IMR-90 (cell line): ENCODE data around the gene NOS2. TPM values are rescaled to one million over a fixed set of nuclear protein-coding genes. Genes with fewer than 3 reads are reported as not detected.

Experiments used
- ATAC-seq: fragments of 200-7000 bp; cut with Tn5 transposase; 2 replicates; pipeline ENCODE4 v1.9.1; 2020; ENCODE audit warnings: low read depth, mild to moderate bottlenecking, moderate library complexity
- BruUV-seq: library from RNA; stranded (reverse); fragments of 400-500 nt; replicated peaks from 2 replicates; lab custom pipeline; 2021; lab: Mats Ljungman, UMichigan
- CTCF ChIA-PET: fragments of 300-600 bp; formaldehyde crosslinking; extraction: SDS; loops from one replicate; lab custom pipeline; 2021; ENCODE audit warnings: antibody characterized with exemption; lab: Yijun Ruan, JAX
- POLR2A ChIA-PET: fragments of 300-600 bp; sonication (Branson Sonifier 250); formaldehyde crosslinking; loops from one replicate; lab custom pipeline; 2022; ENCODE audit warnings: antibody characterized with exemption; ENCODE audit not compliant: unreplicated experiment; lab: Charles Lee
- DNase-seq: peaks from one replicate; pipeline ENCODE4 v3.0.0; 2013
- H2AFZ ChIP-seq: replicated peaks from 2 replicates; pipeline ENCODE3; 2013; ENCODE audit warnings: low read length, mild to moderate bottlenecking; ENCODE audit not compliant: poor library complexity
- H2AK5ac ChIP-seq: 2 replicates; pipeline ENCODE4 v1.6.1; 2013; ENCODE audit warnings: low read depth, low read length, inconsistent platforms
- H2AK9ac ChIP-seq: replicated peaks from 2 replicates; pipeline ENCODE3; 2013; ENCODE audit warnings: mild to moderate bottlenecking, low read depth, low read length, moderate library complexity; ENCODE audit not compliant: poor library complexity
- H2BK120ac ChIP-seq: 2 replicates; pipeline ENCODE4 v1.6.1; 2013; ENCODE audit warnings: low read depth, low read length, inconsistent platforms
- H2BK15ac ChIP-seq: 3 replicates; pipeline ENCODE4 v1.6.1; 2013; ENCODE audit warnings: low read depth, low read length, inconsistent platforms
- H2BK20ac ChIP-seq: 2 replicates; pipeline ENCODE4 v1.6.1; 2013; ENCODE audit warnings: low read depth, mild to moderate bottlenecking, inconsistent platforms, low read length, moderate library complexity
- H2BK5ac ChIP-seq: 2 replicates; pipeline ENCODE4 v1.6.1; 2013; ENCODE audit warnings: mild to moderate bottlenecking, low read depth, low read length, inconsistent platforms; ENCODE audit not compliant: poor library complexity, severe bottlenecking
- H3K14ac ChIP-seq: replicated peaks from 2 replicates; pipeline ENCODE4 v1.6.1; 2013; ENCODE audit warnings: low read depth, low read length, inconsistent platforms
- H3K18ac ChIP-seq: 2 replicates; pipeline ENCODE4 v1.6.1; 2013; ENCODE audit warnings: low read depth, low read length, control low read depth
- H3K23ac ChIP-seq: 2 replicates; pipeline ENCODE4 v1.6.1; 2013; ENCODE audit warnings: low read depth, low read length, inconsistent platforms
- H3K27ac ChIP-seq: 2 replicates; pipeline ENCODE4 v1.5.1; 2013; ENCODE audit warnings: mild to moderate bottlenecking, control low read depth, low read length; ENCODE audit not compliant: insufficient read depth
- H3K27me3 ChIP-seq: 2 replicates; pipeline ENCODE4 v1.6.1; 2013; ENCODE audit warnings: low read length; ENCODE audit not compliant: control insufficient read depth, insufficient read depth
- H3K36me3 ChIP-seq: 2 replicates; pipeline ENCODE4 v1.6.1; 2013; ENCODE audit warnings: low read length, mixed read lengths; ENCODE audit not compliant: control insufficient read depth, insufficient read depth
- H3K4ac ChIP-seq: 2 replicates; pipeline ENCODE4 v1.6.1; 2013; ENCODE audit warnings: low read depth, low read length, inconsistent platforms
- H3K4me1 ChIP-seq: 2 replicates; pipeline ENCODE4 v1.6.1; 2013; ENCODE audit warnings: low read length, mixed read lengths; ENCODE audit not compliant: control insufficient read depth, insufficient read depth
- H3K4me2 ChIP-seq: 2 replicates; pipeline ENCODE4 v1.6.1; 2013; ENCODE audit warnings: low read depth, mild to moderate bottlenecking, control low read depth, low read length, moderate library complexity
- H3K4me3 ChIP-seq: 2 replicates; pipeline ENCODE4 v1.5.1; 2013; ENCODE audit warnings: low read depth, mild to moderate bottlenecking, control low read depth, low read length, moderate library complexity; ENCODE audit not compliant: insufficient read depth
- H3K56ac ChIP-seq: 2 replicates; pipeline ENCODE4 v1.6.1; 2013; ENCODE audit warnings: low read length, inconsistent platforms; ENCODE audit not compliant: insufficient read depth; ENCODE audit errors: extremely low read depth
- H3K79me1 ChIP-seq, 2 experiments: 2 replicates each; pipeline ENCODE4 v1.6.1; 2013; ENCODE audit warnings: low read length in 2 of 2, inconsistent platforms in 1 of 2, low read depth in 1 of 2
- H3K9ac ChIP-seq: 2 replicates; pipeline ENCODE4 v1.6.1; 2013; ENCODE audit warnings: low read depth, low read length, control low read depth
- H3K9me1 ChIP-seq: 2 replicates; pipeline ENCODE4 v1.6.1; 2013; ENCODE audit warnings: low read length, inconsistent platforms; ENCODE audit not compliant: insufficient read depth
- H3K9me3 ChIP-seq: 2 replicates; pipeline ENCODE4 v1.6.1; 2013; ENCODE audit warnings: low read length; ENCODE audit not compliant: control insufficient read depth, insufficient read depth
- H4K20me1 ChIP-seq: 2 replicates; pipeline ENCODE4 v1.6.1; 2013; ENCODE audit warnings: low read length, inconsistent platforms; ENCODE audit not compliant: insufficient read depth
- H4K5ac ChIP-seq: 2 replicates; pipeline ENCODE4 v1.6.1; 2013; ENCODE audit warnings: mild to moderate bottlenecking, low read depth, low read length, control low read depth
- H4K8ac ChIP-seq, 2 experiments: 2 replicates each; pipeline ENCODE4 v1.6.1; 2013; ENCODE audit warnings: low read depth in 2 of 2, low read length in 2 of 2, control low read depth in 1 of 2, inconsistent platforms in 1 of 2
- H4K91ac ChIP-seq: 2 replicates; pipeline ENCODE4 v1.6.1; 2013; ENCODE audit warnings: low read depth, low read length, inconsistent platforms; ENCODE audit not compliant: insufficient read depth
- BHLHE40 ChIP-seq: fragments of 150-350 bp; IDR thresholded peaks from 2 replicates; pipeline ENCODE4 v1.6.1; 2016; ENCODE audit warnings: mild to moderate bottlenecking, low read depth, low read length
- CEBPB ChIP-seq: IDR thresholded peaks from 2 replicates; pipeline ENCODE4 v1.6.1; 2012; ENCODE audit warnings: low read depth, low read length, improper control_type of control experiment
- CHD1 ChIP-seq: IDR thresholded peaks from 2 replicates; pipeline ENCODE4 v1.6.1; 2012; ENCODE audit warnings: low read depth, low read length, improper control_type of control experiment
- CTCF ChIP-seq: conservative IDR thresholded peaks from 2 replicates; pipeline ENCODE4 v1.5.1; 2012; ENCODE audit warnings: mild to moderate bottlenecking, low read depth, low read length, improper control_type of control experiment
- ELK1 ChIP-seq: fragments of 150-350 bp; IDR thresholded peaks from 2 replicates; pipeline ENCODE4 v1.6.1; 2016; ENCODE audit warnings: low read depth, mild to moderate bottlenecking, low read length, moderate library complexity, borderline replicate concordance
- FOS ChIP-seq: fragments of 150-350 bp; IDR thresholded peaks from 2 replicates; pipeline ENCODE4 v1.6.1; 2016; ENCODE audit warnings: low read depth, low read length
- MAFK ChIP-seq: IDR thresholded peaks from 2 replicates; pipeline ENCODE4 v1.6.1; 2012; ENCODE audit warnings: low read depth, low read length, improper control_type of control experiment
- MAZ ChIP-seq: IDR thresholded peaks from 2 replicates; pipeline ENCODE4 v1.6.1; 2012; ENCODE audit warnings: low read depth, mild to moderate bottlenecking, low read length, improper control_type of control experiment, moderate library complexity, borderline replicate concordance
- NFE2L2 ChIP-seq: fragments of 150-350 bp; IDR thresholded peaks from 2 replicates; pipeline ENCODE4 v1.6.1; 2016; ENCODE audit warnings: low read depth, mild to moderate bottlenecking, low read length
- POLR2A ChIP-seq: IDR thresholded peaks from 2 replicates; pipeline ENCODE4 v1.6.1; 2012; ENCODE audit warnings: mild to moderate bottlenecking, low read depth, low read length
- RAD21 ChIP-seq: IDR thresholded peaks from 2 replicates; pipeline ENCODE4 v1.6.1; 2012; ENCODE audit warnings: low read length, improper control_type of control experiment
- RCOR1 ChIP-seq: IDR thresholded peaks from 2 replicates; pipeline ENCODE4 v1.6.1; 2012; ENCODE audit warnings: mild to moderate bottlenecking, low read length, improper control_type of control experiment; ENCODE audit not compliant: insufficient replicate concordance
- RFX5 ChIP-seq: IDR thresholded peaks from 2 replicates; pipeline ENCODE4 v1.8.0; 2012; ENCODE audit warnings: low read depth, mild to moderate bottlenecking, low read length, moderate library complexity
- SMC3 ChIP-seq: fragments of 150-350 bp; IDR thresholded peaks from 2 replicates; pipeline ENCODE4 v1.6.1; 2016; ENCODE audit warnings: low read depth, mild to moderate bottlenecking, antibody characterized with exemption, low read length, moderate library complexity
- USF2 ChIP-seq: fragments of 150-350 bp; IDR thresholded peaks from 2 replicates; pipeline ENCODE4 v1.6.1; 2017; ENCODE audit warnings: mild to moderate bottlenecking, antibody characterized with exemption, low read length, low read depth
- WGBS, 2 experiments: methylation state at CpG; one replicate each; pipeline versions ENCODE4 v1.1.5 to v1.1.7; 2013; ENCODE audit warnings: missing lambda C conversion rate in 2 of 2; ENCODE audit not compliant: insufficient read length in 1 of 2; ENCODE audit errors: extremely low coverage in 2 of 2; 5-methylcytosine and 5-hydroxymethylcytosine counted together
- dilution Hi-C: fragments of 300-500 bp; cut with HindIII; formaldehyde crosslinking; loops from one replicate; pipeline ENCODE4 v1.14.3; 2018; ENCODE audit warnings: low sequenced_read_pairs; ENCODE audit not compliant: unreplicated experiment
- in situ Hi-C: fragments of 300-500 bp; cut with MboI; formaldehyde crosslinking; loops from 3 replicates; pipeline ENCODE4 v1.14.3; 2019; ENCODE audit warnings: low sequenced_read_pairs, inconsistent platforms, mixed read lengths
- intact Hi-C: fragments of 100-400 bp; cut with micrococcal nuclease; formaldehyde crosslinking; loops from 2 replicates; pipeline ENCODE4 v1.10.0; 2022
- polyA plus RNA-seq, 3 experiments: library from polyadenylated mRNA; depleted of rRNA; stranded (reverse); fragments of >200 nt; gene quantifications; 2 replicates each; pipeline ENCODE4 v1.2.3, GENCODE V29; 2012; ENCODE audit warnings: low replicate concordance in 1 of 3
- total RNA-seq: library from RNA; depleted of rRNA; stranded (reverse); fragments of >200 nt; gene quantifications from 2 replicates; pipeline ENCODE4 v1.2.3, GENCODE V29; 2012

NOS2 gene
- total and polyA plus RNA-seq, 2 of the 4 experiments (the other 2 are of a cell fraction) = under 0.01 TPM; not detected in 1

- Histone ChIP-seq H3K23ac (no peak overlapping the region), H3K56ac (no peak overlapping the region), H3K18ac (no peak overlapping the region), H2BK5ac (no peak overlapping the region), H3K36me3 (no peaks in the 10 kb centered on the region), H3K4me3 (no peak overlapping the region), H3K27me3 (no peaks in the 10 kb centered on the region), H4K5ac (no peak overlapping the region), H2BK20ac (no peak overlapping the region), H3K9me1 (no peaks in the 10 kb centered on the region), H3K4me1 (no peaks in the 10 kb centered on the region), H4K91ac (no peak overlapping the region), H3K27ac (no peak overlapping the region), H2AK5ac (no peak overlapping the region), H2BK15ac (no peak overlapping the region), H3K14ac (no peak overlapping the region), H4K20me1 (no peaks in the 10 kb centered on the region), H3K79me1 (no peaks in the 10 kb centered on the region), H2BK120ac (no peak overlapping the region), H3K9ac (no peak overlapping the region), H2AK9ac (no peak overlapping the region), H2AFZ (no peak overlapping the region), H4K8ac (no peak overlapping the region), H3K9me3 (no peaks in the 10 kb centered on the region), H3K4ac (no peak overlapping the region), H3K4me2 (no peak overlapping the region)
- WGBS, 2 experiments = 60% methylated on average over 6 of the region's 19 CpGs; no CpG with 5 or more reads in 1 of the 2 experiments
- no peak for ATAC-seq
- DNase-seq = no peak
- in situ Hi-C loops = loop anchor here (25.0 kb wide), 1 partner anchor 515 kb away; no protein-coding TSS in a partner anchor
- BruUV-seq = no TSS peak
- dilution Hi-C loops = no loop called here
- POLR2A ChIA-PET = no interaction called here
- CTCF ChIA-PET = no interaction called here
- intact Hi-C loops = no loop called here
- TF ChIP-seq NFE2L2 (no peak), CEBPB (no peak), MAFK (no peak), MAZ (no peak), POLR2A (no peak), RFX5 (no peak), USF2 (no peak), BHLHE40 (no peak), RAD21 (no peak), RCOR1 (no peak), FOS (no peak), CHD1 (no peak), SMC3 (no peak), CTCF (no peak), ELK1 (no peak)
Measured at GRCh38 chr17:27751622-27752490, 48.5 kb downstream of the NOS2 start.
